Endothelial cell of umbilical vein (primary cell): ENCODE results near the gene PRSS56. TPM values are rescaled to one million over a fixed set of nuclear protein-coding genes. Genes with fewer than 3 reads are reported as not detected.

Source experiments
- BruUV-seq: library from RNA; stranded (reverse); fragments of 400-500 nt; replicated peaks from 2 replicates; lab custom pipeline; 2021; lab: Mats Ljungman, UMichigan
- CTCF ChIA-PET: fragments of 300-600, 350-600 bp; sonication (Branson Sonifier 250); formaldehyde crosslinking; loops from one replicate; lab custom pipeline; 2021; ENCODE audit warnings: antibody characterized with exemption, inconsistent platforms; lab: Charles Lee
- POLR2A ChIA-PET: fragments of 300-600, 350-600 bp; sonication (Branson Sonifier 250); formaldehyde crosslinking; loops from one replicate; lab custom pipeline; 2021; ENCODE audit warnings: antibody characterized with exemption, inconsistent platforms; lab: Charles Lee
- DNase-seq: peaks from one replicate; pipeline ENCODE4 v3.0.0-alpha.2; 2011; ENCODE audit warnings: low read depth, low spot score
- FAIRE-seq: peaks from 2 replicates; lab custom pipeline; 2011; peaks lifted over from hg19 to GRCh38; lab: Jason Lieb, UNC
- H2AFZ ChIP-seq: 2 replicates; pipeline ENCODE4 v1.6.0; 2012; ENCODE audit warnings: low read depth, low read length, control low read depth, inconsistent platforms
- H3K27ac ChIP-seq: 2 replicates; pipeline ENCODE4 v1.5.1; 2011; ENCODE audit warnings: low read depth, mild to moderate bottlenecking, control low read depth, low read length, moderate library complexity; ENCODE audit not compliant: insufficient read depth
- H3K27me3 ChIP-seq, 2 experiments: 2 replicates each; pipeline versions ENCODE4 v1.6.0 to v1.6.1; 2011; ENCODE audit warnings: low read length in 2 of 2, mixed read lengths in 1 of 2; ENCODE audit not compliant: control insufficient read depth in 2 of 2, insufficient read depth in 2 of 2
- H3K36me3 ChIP-seq, 2 experiments: 2 replicates in 1 of 2; 3 replicates in 1 of 2; pipeline ENCODE4 v1.5.1; 2011; ENCODE audit warnings: low read length in 2 of 2, mild to moderate bottlenecking in 1 of 2, moderate library complexity in 1 of 2; ENCODE audit not compliant: control insufficient read depth in 2 of 2, insufficient read depth in 2 of 2; ENCODE audit errors: extremely low read depth in 1 of 2
- H3K4me1 ChIP-seq: 3 replicates; pipeline ENCODE4 v1.5.1; 2011; ENCODE audit warnings: mild to moderate bottlenecking, low read length; ENCODE audit not compliant: control insufficient read depth, insufficient read depth; ENCODE audit errors: extremely low read depth
- H3K4me2 ChIP-seq: 2 replicates; pipeline ENCODE4 v1.6.1; 2011; ENCODE audit warnings: low read length, control low read depth, mixed read lengths; ENCODE audit not compliant: insufficient read depth
- H3K4me3 ChIP-seq, 3 experiments: fragments of 200-600 bp in 1 of 3; sonication (generic), shearing (Covaris generic) in 1 of 3; replicated peaks in 1 of 3; 2 replicates each; pipeline ENCODE4 v1.5.1; 2011 to 2016; ENCODE audit warnings: control low read depth in 3 of 3, low read length in 3 of 3, mild to moderate bottlenecking in 2 of 3, inconsistent platforms in 1 of 3, low read depth in 1 of 3, moderate library complexity in 1 of 3; ENCODE audit not compliant: insufficient read depth in 1 of 3
- H3K79me2 ChIP-seq: 2 replicates; pipeline ENCODE4 v1.6.0; 2012; ENCODE audit warnings: low read length, inconsistent platforms; ENCODE audit not compliant: control insufficient read depth, insufficient read depth
- H3K9ac ChIP-seq: replicated peaks from 2 replicates; pipeline ENCODE3; 2011; ENCODE audit warnings: low read length, control low read depth; ENCODE audit not compliant: insufficient read depth; ENCODE audit errors: extremely low read depth
- H3K9me1 ChIP-seq: replicated peaks from 3 replicates; pipeline ENCODE4 v1.6.0; 2011; ENCODE audit warnings: mild to moderate bottlenecking, low read length; ENCODE audit not compliant: control insufficient read depth, insufficient read depth; ENCODE audit errors: extremely low read depth
- H3K9me3 ChIP-seq: replicated peaks from 2 replicates; pipeline ENCODE4 v1.5.1; 2012; ENCODE audit warnings: low read length, inconsistent platforms; ENCODE audit not compliant: control insufficient read depth, insufficient read depth
- H4K20me1 ChIP-seq: replicated peaks from 2 replicates; pipeline ENCODE3; 2011; ENCODE audit warnings: mild to moderate bottlenecking, low read length; ENCODE audit not compliant: control insufficient read depth, insufficient read depth; ENCODE audit errors: extremely low read depth
- CTCF ChIP-seq, 2 donors: IDR thresholded peaks; 1 replicate in 1 of 2; 2 replicates in 1 of 2; pipeline ENCODE4 v1.5.1; 2011; ENCODE audit warnings: low read length in 2 of 2, mild to moderate bottlenecking in 2 of 2, moderate library complexity in 2 of 2, control low read depth in 1 of 2, inconsistent platforms in 1 of 2, low read depth in 1 of 2; ENCODE audit not compliant: insufficient read depth in 1 of 2; ENCODE audit errors: extremely low read depth in 1 of 2
- EZH2 ChIP-seq: IDR thresholded peaks from 2 replicates; pipeline ENCODE4 v1.6.1; 2012; ENCODE audit warnings: borderline replicate concordance, low read depth, mild to moderate bottlenecking, moderate library complexity, low read length, inconsistent platforms; ENCODE audit not compliant: severe bottlenecking
- FOS ChIP-seq: IDR thresholded peaks from 2 replicates; pipeline ENCODE4 v1.6.1; 2011; ENCODE audit warnings: mild to moderate bottlenecking, low read length, moderate library complexity, borderline replicate concordance; ENCODE audit not compliant: insufficient read depth
- GATA2 ChIP-seq: IDR thresholded peaks from 2 replicates; pipeline ENCODE4 v1.7.0; 2011; ENCODE audit warnings: low read depth, mild to moderate bottlenecking, moderate library complexity, mixed read lengths, low read length; ENCODE audit not compliant: insufficient read length, insufficient read depth
- JUN ChIP-seq: IDR thresholded peaks from 2 replicates; pipeline ENCODE4 v1.6.1; 2011; ENCODE audit warnings: borderline replicate concordance, low read depth; ENCODE audit not compliant: insufficient read length, insufficient read depth
- MAX ChIP-seq: IDR thresholded peaks from 2 replicates; pipeline ENCODE4 v1.6.1; 2011; ENCODE audit not compliant: insufficient read depth, insufficient read length
- MYC ChIP-seq: IDR thresholded peaks from one replicate; pipeline ENCODE4 v1.6.1; 2011; ENCODE audit warnings: mild to moderate bottlenecking, low read depth, low read length
- POLR2A ChIP-seq: IDR thresholded peaks from 2 replicates; pipeline ENCODE4 v1.6.1; 2012; ENCODE audit warnings: low read depth, mild to moderate bottlenecking, control low read depth, low read length
- POLR2AphosphoS5 ChIP-seq: IDR thresholded peaks from 2 replicates; pipeline ENCODE4 v1.6.1; 2012; ENCODE audit warnings: low read depth, mild to moderate bottlenecking, control low read depth, low read length, moderate library complexity; ENCODE audit not compliant: insufficient read depth
- dilution Hi-C: fragments of 300-500 bp; cut with MboI; formaldehyde crosslinking; loops from one replicate; pipeline ENCODE4 v1.15.0; 2019; ENCODE audit warnings: low sequenced_read_pairs; ENCODE audit not compliant: extremely low pct_ligation_motif_present
- intact Hi-C: fragments of 100-400 bp; cut with micrococcal nuclease; formaldehyde crosslinking; loops from one replicate; pipeline ENCODE4 v1.10.0; 2022
- polyA plus RNA-seq, 4 experiments: library from polyadenylated mRNA; depleted of rRNA in 3 of 4; stranded (reverse) in 3 of 4; unstranded in 1 of 4; fragments of >200 nt; gene quantifications; 2 replicates each; pipeline versions ENCODE4 v1.2.1 to v1.2.3, GENCODE V29; 2011 to 2012; ENCODE audit warnings: missing spikeins in 1 of 4
- total RNA-seq: library from RNA; stranded (reverse); gene quantifications from 2 replicates; pipeline ENCODE4 v1.2.3, GENCODE V29; 2021

Gene PRSS56
- total and polyA plus RNA-seq, 2 donors (not counting 3 experiments of a cell fraction or from before 2014, with no cell fraction given): not detected

- Histone ChIP-seq H3K36me3 (no peaks in the 10 kb centered on the region), H3K9me3 (no peaks in the 10 kb centered on the region), H3K27me3 (no peaks in the 10 kb centered on the region), H3K4me2 (no peak overlapping the region), H4K20me1 (no peaks in the 10 kb centered on the region), H2AFZ (no peak overlapping the region), H3K4me1 (no peaks in the 10 kb centered on the region), H3K27ac (no peak overlapping the region), H3K79me2 (peaks cover 7% of the 10 kb centered on the region), H3K9me1 (no peaks in the 10 kb centered on the region), H3K9ac (no peak overlapping the region), H3K4me3 (no peak overlapping the region)
- no peak for TF ChIP-seq JUN
- no peak for TF ChIP-seq MAX
- no peak for TF ChIP-seq CTCF (IDR thresholded peaks at IDR 0.05; ENCODE audit: extremely low read depth in 1 of 2, insufficient read depth in 1 of 2, low read depth in 1 of 2, low read length in 2 of 2)
- no peak for TF ChIP-seq EZH2
- no peak for TF ChIP-seq FOS
- TF ChIP-seq POLR2AphosphoS5: no peak
- TF ChIP-seq POLR2A: no peak
- no peak for TF ChIP-seq GATA2
- TF ChIP-seq MYC: no peak
- BruUV-seq: no TSS peak
- intact Hi-C loops (no loop called here), dilution Hi-C loops (no loop called here)
- no peak for FAIRE-seq
- ChIA-PET CTCF (no interaction called here), POLR2A (no interaction called here)
- no peak for DNase-seq
Measured at GRCh38 chr2:232545511-232546375, 25.6 kb downstream of the PRSS56 start.
